ACC112 (cell line): ENCODE results near the gene DSCAM.

Source experiments
- H2AFZ ChIP-seq: fragments of 200-600 bp; sonication (generic); one replicate; pipeline ENCODE4 v1.6.0; 2017; ENCODE audit warnings: antibody characterized with exemption, low read length; ENCODE audit not compliant: unreplicated experiment
- H3K27ac ChIP-seq: fragments of 200-600 bp; sonication (generic); 2 replicates; pipeline ENCODE4 v1.5.1; 2014; ENCODE audit warnings: low read depth, mild to moderate bottlenecking, antibody characterized with exemption, low read length, moderate library complexity
- H3K27me3 ChIP-seq: fragments of 200-600 bp; sonication (generic); 2 replicates; pipeline ENCODE4 v1.6.1; 2014; ENCODE audit warnings: mild to moderate bottlenecking, antibody characterized with exemption, low read length, moderate library complexity, mixed read lengths; ENCODE audit not compliant: insufficient read depth
- H3K36me3 ChIP-seq: fragments of 200-600 bp; sonication (generic); 2 replicates; pipeline ENCODE4 v1.6.1; 2016; ENCODE audit warnings: mild to moderate bottlenecking, antibody characterized with exemption, low read length, moderate library complexity, mixed read lengths; ENCODE audit not compliant: insufficient read depth
- H3K4me1 ChIP-seq: fragments of 200-600 bp; sonication (generic); one replicate; pipeline ENCODE4 v1.6.1; 2016; ENCODE audit warnings: low read length, mixed read lengths; ENCODE audit not compliant: insufficient read depth, unreplicated experiment, control insufficient read depth
- H3K4me3 ChIP-seq: fragments of 200-600 bp; sonication (generic); 2 replicates; pipeline ENCODE4 v1.5.1; 2014; ENCODE audit warnings: mild to moderate bottlenecking, low read depth, low read length
- H3K79me2 ChIP-seq: fragments of 200-600 bp; sonication (generic); one replicate; pipeline ENCODE4 v1.6.0; 2016; ENCODE audit warnings: low read length; ENCODE audit not compliant: control insufficient read depth, unreplicated experiment, insufficient read depth

DSCAM gene

GRCh38 chr21:40595806-40596205 is 251.2 kb downstream of the DSCAM start:
- H3K4me3 ChIP-seq, result no peak overlapping the region
- no peak overlapping the region for H3K27ac ChIP-seq
- no peaks in the 10 kb centered on the region for H3K27me3 ChIP-seq
- H2AFZ ChIP-seq, result no peak overlapping the region
- H3K4me1 ChIP-seq, result no peaks in the 10 kb centered on the region
- no peaks in the 10 kb centered on the region for H3K36me3 ChIP-seq
- H3K79me2 ChIP-seq, result no peaks in the 10 kb centered on the region

GRCh38 chr21:40587736-40588346 is 259.1 kb downstream of the DSCAM start:
- H3K27me3 ChIP-seq, result no peaks in the 10 kb centered on the region
- H3K4me3 ChIP-seq, result no peak overlapping the region
- H2AFZ ChIP-seq, result no peak overlapping the region
- no peaks in the 10 kb centered on the region for H3K36me3 ChIP-seq
- no peaks in the 10 kb centered on the region for H3K79me2 ChIP-seq
- no peaks in the 10 kb centered on the region for H3K4me1 ChIP-seq
- H3K27ac ChIP-seq, result no peak overlapping the region

GRCh38 chr21:40586575-40586974 is 260.4 kb downstream of the DSCAM start:
- Histone ChIP-seq H3K4me3 (no peak overlapping the region), H3K27ac (no peak overlapping the region), H3K27me3 (no peaks in the 10 kb centered on the region), H3K79me2 (no peaks in the 10 kb centered on the region), H2AFZ (no peak overlapping the region), H3K4me1 (no peaks in the 10 kb centered on the region), H3K36me3 (no peaks in the 10 kb centered on the region)

- H3K4me3 ChIP-seq, result no peak overlapping the region
- H3K27me3 ChIP-seq, result no peaks in the 10 kb centered on the region
- H3K4me1 ChIP-seq, result no peaks in the 10 kb centered on the region
- no peak overlapping the region for H2AFZ ChIP-seq
- no peaks in the 10 kb centered on the region for H3K36me3 ChIP-seq
- H3K79me2 ChIP-seq, result no peaks in the 10 kb centered on the region
- no peak overlapping the region for H3K27ac ChIP-seq
Measured at GRCh38 chr21:40577285-40578043, 269.5 kb downstream of the DSCAM start.

- no peaks in the 10 kb centered on the region for H3K4me1 ChIP-seq
- H3K36me3 ChIP-seq, result no peaks in the 10 kb centered on the region
- H3K27me3 ChIP-seq, result no peaks in the 10 kb centered on the region
- no peak overlapping the region for H2AFZ ChIP-seq
- no peak overlapping the region for H3K4me3 ChIP-seq
- no peak overlapping the region for H3K27ac ChIP-seq
- no peaks in the 10 kb centered on the region for H3K79me2 ChIP-seq
Measured at GRCh38 chr21:40575976-40576375, 271.0 kb downstream of the DSCAM start.

GRCh38 chr21:40569357-40569756 is 277.6 kb downstream of the DSCAM start:
- Histone ChIP-seq H3K36me3 (no peaks in the 10 kb centered on the region), H2AFZ (no peak overlapping the region), H3K4me1 (no peaks in the 10 kb centered on the region)

GRCh38 chr21:40568807-40569206 is 278.2 kb downstream of the DSCAM start:
- Histone ChIP-seq H2AFZ (no peak overlapping the region), H3K79me2 (no peaks in the 10 kb centered on the region), H3K27me3 (no peaks in the 10 kb centered on the region), H3K4me1 (no peaks in the 10 kb centered on the region), H3K27ac (no peak overlapping the region), H3K4me3 (no peak overlapping the region), H3K36me3 (no peaks in the 10 kb centered on the region)

More at GRCh38 chr21:40569357-40569756, 277.6 kb downstream of the DSCAM start:
- no peak overlapping the region for H3K27ac ChIP-seq
- no peaks in the 10 kb centered on the region for H3K79me2 ChIP-seq
- no peak overlapping the region for H3K4me3 ChIP-seq
- H3K27me3 ChIP-seq, result no peaks in the 10 kb centered on the region

GRCh38 chr21:40567501-40567900 is 279.5 kb downstream of the DSCAM start:
- Histone ChIP-seq H2AFZ (no peak overlapping the region), H3K27me3 (no peaks in the 10 kb centered on the region), H3K27ac (no peak overlapping the region), H3K4me3 (no peak overlapping the region), H3K79me2 (no peaks in the 10 kb centered on the region), H3K36me3 (no peaks in the 10 kb centered on the region), H3K4me1 (no peaks in the 10 kb centered on the region)

- Histone ChIP-seq H3K27ac (no peak overlapping the region), H3K27me3 (no peaks in the 10 kb centered on the region), H3K36me3 (no peaks in the 10 kb centered on the region), H3K79me2 (no peaks in the 10 kb centered on the region), H3K4me1 (no peaks in the 10 kb centered on the region), H3K4me3 (no peak overlapping the region), H2AFZ (no peak overlapping the region)
Measured at GRCh38 chr21:40566486-40566885, 280.5 kb downstream of the DSCAM start.

GRCh38 chr21:40564318-40564717 is 282.6 kb downstream of the DSCAM start:
- H3K4me1 ChIP-seq, result no peaks in the 10 kb centered on the region
- no peaks in the 10 kb centered on the region for H3K27me3 ChIP-seq
- no peak overlapping the region for H3K4me3 ChIP-seq
- no peaks in the 10 kb centered on the region for H3K36me3 ChIP-seq
- H3K27ac ChIP-seq, result no peak overlapping the region
- H3K79me2 ChIP-seq, result no peaks in the 10 kb centered on the region
- no peak overlapping the region for H2AFZ ChIP-seq

GRCh38 chr21:40563900-40564299 is 283.1 kb downstream of the DSCAM start:
- no peak overlapping the region for H3K4me3 ChIP-seq
- H2AFZ ChIP-seq, result no peak overlapping the region
- no peak overlapping the region for H3K27ac ChIP-seq
- no peaks in the 10 kb centered on the region for H3K79me2 ChIP-seq
- H3K36me3 ChIP-seq, result no peaks in the 10 kb centered on the region
- H3K27me3 ChIP-seq, result no peaks in the 10 kb centered on the region
- no peaks in the 10 kb centered on the region for H3K4me1 ChIP-seq
